NB4 (cell line): ENCODE data around the gene TECPR1.

Experiments used
- CTCF ChIP-seq: IDR thresholded peaks from one replicate; pipeline ENCODE4 v1.5.1; 2012; ENCODE audit warnings: low read depth, low read length
- MAX ChIP-seq: IDR thresholded peaks from 2 replicates; pipeline ENCODE4 v1.6.1; 2011; ENCODE audit warnings: low read depth, low read length
- MYC ChIP-seq: IDR thresholded peaks from 2 replicates; pipeline ENCODE4 v1.6.1; 2011; ENCODE audit warnings: low read depth, low read length
- POLR2A ChIP-seq: IDR thresholded peaks from 2 replicates; pipeline ENCODE4 v1.6.1; 2011; ENCODE audit warnings: mild to moderate bottlenecking; ENCODE audit not compliant: insufficient read length; ENCODE audit errors: extremely low read depth

- TF ChIP-seq CTCF (no peak), POLR2A (no peak), MYC (no peak), MAX (no peak)
These were observed 28.6 kb downstream of the TECPR1 start for GRCh38 chr7:98223351-98223897.
